IPS-NIHi11 (cell line): Measurements from ENCODE around the gene SMG6.
"Not testable (repeated sequence)": the region's sequence is repeated elsewhere in the genome, so short reads cannot be mapped to it uniquely, and the experiment has no call there.

ENCODE experiments used
- DNase-seq: peaks from one replicate; pipeline ENCODE4 v3.0.0; 2012; ENCODE audit warnings: mixed read lengths, low spot score

Gene SMG6

DNA sequence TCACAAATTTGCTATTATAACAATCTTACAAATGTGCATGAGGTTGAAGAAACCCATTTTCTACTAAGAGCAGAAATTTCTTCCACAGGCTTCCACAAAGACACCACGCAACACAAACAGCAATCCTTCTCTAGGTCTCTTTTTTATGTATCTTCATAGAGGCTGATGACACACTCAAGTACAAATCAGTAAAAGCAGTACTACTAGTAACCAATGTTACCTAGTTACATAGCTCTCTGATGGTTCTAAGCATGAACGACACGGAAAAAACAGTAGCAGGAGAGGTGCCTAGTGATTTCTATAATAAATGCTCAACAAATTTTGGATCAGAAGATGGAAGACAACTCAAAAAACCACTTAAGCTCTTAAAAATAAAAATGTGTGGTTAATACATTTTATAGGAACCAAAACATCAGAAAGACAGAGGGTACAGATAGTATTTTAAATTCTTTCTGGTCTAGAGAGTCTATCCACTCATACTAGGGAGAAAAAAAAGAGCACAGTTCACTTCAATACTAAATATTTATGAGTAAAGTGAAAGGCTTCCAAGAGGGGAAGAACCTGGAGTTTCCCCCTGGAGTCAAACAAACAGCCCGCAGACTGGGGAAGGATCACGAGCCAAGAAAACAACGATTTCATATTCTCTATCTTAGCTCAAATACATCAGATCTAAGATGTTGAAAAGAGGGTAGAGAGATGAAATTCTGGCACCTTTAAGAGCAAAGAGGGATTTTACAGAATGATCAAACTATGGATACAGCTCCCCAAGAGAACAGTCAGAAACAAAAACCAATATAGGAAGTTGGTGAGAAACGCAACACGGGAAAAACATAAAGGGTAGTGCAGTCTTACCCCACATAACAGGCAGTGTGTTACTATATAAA is 40.2 kb downstream of the SMG6 start:
- no peak for DNase-seq

DNA sequence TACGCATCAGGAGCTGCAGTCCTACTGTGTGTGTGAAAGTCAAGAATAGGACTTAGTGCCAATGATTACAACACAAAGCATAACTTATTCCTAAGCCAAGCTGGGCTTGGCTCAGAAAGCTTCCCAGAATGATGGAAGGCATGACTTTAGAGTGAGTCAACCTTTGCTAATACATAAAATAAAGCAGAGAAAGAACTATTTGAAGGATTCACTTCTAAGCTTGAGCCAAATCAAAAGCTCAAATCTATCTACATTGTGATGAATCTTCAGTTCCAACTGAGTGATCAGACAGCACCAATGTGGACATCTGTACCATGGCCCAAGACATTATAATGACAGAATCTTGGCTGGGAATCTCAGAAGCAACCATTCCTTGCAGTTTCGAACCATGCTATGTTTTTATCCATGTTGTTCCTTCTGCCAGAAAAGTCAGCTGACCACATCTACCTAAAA is 41.4 kb downstream of the SMG6 start:
- no peak for DNase-seq

DNA sequence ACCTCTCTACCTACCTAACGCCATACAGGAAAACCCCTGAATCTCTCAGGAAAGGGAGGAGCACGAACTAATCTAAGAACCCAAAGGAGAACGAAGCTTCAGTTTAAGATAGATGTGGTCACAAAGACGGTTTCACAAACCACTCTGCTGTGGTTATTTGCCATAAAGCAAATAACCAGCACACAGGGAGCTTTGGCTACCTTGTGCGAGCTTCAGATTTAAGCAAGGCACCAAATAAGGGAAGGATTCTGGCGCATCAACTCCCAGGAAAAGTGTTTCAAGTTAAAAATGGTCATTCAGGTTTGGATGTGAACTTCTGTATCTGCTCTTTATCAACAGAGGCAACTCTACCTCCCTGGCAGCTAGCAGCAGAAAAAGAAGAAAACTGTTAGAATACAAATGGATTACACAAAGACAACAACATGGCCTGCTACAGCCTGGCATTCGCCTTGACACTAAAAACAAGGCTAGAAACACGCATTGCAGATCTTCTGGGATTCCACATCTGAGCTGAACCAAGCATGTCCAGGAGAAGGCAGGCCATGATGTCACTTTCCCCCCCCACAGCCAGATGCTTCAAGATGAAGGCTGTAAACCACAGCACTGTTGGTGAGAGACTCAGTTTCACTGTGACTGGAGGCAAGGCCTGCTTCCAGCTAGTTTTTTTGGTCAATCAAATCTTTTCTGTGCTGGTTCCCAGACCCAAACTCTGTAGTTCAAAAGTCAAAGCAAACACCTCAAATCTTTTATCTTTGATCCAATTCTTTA is 43.6 kb downstream of the SMG6 start:
- no peak for DNase-seq

DNA sequence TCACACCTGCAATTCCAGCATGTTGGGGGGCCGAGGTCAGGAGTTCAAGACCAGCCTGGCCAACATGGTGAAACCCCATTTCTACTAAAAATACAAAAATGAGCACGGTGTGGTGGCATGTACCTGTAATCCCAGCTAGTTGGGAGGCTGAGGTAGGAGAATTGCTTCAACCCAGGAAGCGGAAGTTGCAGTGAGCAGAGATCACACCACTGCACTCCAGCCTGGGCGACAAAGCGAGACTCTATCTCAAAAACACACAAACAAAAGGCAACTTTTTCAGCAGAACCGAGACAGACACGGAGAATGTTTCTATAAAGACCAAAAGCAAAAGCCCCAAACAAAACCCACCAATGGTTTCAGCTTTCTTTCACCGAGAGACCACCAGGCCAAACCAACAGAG is 44.8 kb downstream of the SMG6 start:
- DNase-seq, result not testable (repeated sequence)

DNA sequence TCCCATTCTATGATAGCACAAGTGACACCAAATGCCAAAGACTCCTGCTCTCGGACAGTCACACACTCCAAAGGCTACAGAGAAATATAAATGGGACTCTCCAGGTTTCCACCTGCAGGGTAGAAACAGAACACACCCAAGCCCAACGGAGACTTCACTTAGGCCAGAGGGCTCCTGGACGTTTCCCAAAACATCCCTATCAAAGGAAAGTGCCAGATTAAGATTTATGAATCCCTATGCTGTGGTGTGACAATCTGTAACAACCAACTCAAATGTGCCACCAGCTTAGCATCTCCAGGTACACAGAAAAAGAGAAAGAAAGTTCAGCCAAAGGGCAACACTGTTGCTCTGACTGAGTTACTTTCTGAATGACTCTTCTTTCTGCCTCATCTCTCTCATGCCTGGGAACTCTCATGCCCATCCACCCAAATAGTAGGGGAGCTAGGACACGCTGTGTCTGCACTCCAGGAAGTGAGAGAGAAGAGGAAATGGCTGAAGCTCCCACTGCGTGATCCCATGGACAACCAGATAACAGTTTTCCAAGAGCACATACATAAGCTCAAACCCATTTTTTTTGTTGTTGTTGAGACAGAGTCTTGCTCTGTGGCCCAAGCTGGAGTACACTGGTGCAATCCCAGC is 49.7 kb downstream of the SMG6 start:
- no peak for DNase-seq

DNA sequence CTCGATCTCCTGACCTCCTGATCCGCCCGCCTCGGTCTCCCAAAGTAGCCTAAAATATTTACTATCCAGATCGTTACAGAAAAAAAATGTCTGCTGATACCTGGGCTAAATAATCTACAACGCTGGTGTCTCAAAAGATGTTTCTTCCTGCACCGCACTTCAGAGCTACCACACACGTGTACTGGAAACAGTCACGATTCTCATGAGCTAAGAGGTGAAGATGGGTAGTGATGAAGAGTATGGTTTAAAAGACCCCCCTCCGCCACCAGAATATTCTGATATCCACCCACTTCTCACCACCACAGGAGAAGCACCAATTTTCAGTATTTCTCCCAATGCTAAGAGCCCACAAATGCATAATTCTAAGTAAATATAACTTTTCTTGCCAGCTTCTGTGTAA is 50.2 kb downstream of the SMG6 start:
- DNase-seq, result no peak

DNA sequence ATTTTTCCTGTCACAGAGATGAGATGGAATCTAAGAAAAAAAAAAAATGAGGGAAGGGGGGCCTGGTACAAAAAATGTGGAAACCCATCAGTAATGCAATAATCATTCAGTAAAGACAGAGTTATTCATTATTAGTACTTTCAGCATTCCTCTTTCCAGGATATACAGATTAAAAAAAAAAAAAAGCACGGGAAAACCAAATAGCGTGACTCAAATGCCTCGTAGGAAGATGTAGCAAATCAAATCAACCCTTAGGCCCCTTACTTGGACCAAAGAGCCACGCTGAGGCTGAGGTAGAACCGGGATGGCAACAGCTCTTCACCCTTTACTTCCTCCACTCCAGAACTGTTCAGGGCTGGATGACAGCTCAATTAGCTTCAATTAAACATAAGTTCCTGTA is 52.5 kb downstream of the SMG6 start:
- DNase-seq, result no peak

DNA sequence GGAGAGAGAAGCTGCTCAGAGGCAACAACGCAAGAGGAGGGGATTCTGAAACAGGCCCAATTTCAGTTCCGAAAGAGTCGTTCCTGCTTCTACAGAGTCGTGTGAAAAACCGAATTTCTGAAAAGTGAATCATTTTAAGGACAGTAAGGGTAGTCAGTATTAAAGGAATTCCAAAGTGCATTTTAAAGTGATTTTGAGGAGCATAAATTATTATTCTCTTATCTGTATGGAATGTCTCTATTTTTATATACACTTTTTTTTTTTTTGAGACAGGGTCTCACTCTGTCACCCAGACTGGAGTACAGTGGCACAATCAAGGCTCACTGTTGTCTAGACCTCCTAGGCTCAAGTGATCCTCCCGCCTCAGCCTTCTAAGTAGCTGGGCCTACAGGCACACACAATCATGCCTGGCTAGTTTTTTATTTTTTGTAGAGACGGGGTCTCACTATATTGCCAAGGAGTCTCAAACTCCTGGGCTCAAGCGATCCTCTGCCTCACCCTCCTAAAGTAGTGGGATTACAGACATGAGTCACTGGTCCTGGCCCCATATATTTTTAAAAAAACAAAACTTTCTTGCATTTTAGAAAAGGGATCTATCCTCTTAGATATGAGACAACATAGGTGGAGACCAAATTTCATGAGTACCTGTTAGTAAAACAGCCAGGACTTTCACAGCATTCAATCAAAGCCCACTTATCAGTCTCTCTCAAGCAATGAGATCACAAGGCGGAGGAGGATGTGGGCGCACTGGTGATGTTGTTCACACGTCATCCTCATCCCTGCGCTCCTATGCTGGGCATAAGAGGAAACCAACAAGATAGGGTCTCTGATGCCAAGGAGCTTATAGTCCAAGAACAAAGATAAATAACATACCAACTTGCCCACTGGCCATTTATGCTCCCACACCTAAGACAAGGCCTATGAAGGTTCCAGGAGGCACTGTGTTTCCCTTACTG is 53.2 kb downstream of the SMG6 start:
- no peak for DNase-seq

DNA sequence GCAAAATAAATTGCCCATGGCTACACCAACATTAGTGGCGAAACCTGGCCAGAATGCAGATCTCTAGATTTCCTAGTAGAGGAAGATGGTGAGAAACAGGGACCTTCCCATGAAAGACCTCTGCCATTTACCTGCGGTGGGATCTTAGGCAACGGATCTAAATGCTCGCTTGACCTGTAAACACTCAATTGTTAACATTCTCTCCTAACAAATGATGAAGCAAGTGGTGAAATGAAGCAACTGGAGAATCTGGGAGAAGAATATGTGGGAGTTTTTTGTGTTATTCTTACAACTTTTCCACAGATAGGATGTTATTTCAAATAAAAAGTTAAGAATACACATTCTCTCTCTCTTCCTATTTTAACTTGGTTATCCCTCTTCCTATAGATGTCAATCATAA is 56.6 kb downstream of the SMG6 start:
- no peak for DNase-seq

DNA sequence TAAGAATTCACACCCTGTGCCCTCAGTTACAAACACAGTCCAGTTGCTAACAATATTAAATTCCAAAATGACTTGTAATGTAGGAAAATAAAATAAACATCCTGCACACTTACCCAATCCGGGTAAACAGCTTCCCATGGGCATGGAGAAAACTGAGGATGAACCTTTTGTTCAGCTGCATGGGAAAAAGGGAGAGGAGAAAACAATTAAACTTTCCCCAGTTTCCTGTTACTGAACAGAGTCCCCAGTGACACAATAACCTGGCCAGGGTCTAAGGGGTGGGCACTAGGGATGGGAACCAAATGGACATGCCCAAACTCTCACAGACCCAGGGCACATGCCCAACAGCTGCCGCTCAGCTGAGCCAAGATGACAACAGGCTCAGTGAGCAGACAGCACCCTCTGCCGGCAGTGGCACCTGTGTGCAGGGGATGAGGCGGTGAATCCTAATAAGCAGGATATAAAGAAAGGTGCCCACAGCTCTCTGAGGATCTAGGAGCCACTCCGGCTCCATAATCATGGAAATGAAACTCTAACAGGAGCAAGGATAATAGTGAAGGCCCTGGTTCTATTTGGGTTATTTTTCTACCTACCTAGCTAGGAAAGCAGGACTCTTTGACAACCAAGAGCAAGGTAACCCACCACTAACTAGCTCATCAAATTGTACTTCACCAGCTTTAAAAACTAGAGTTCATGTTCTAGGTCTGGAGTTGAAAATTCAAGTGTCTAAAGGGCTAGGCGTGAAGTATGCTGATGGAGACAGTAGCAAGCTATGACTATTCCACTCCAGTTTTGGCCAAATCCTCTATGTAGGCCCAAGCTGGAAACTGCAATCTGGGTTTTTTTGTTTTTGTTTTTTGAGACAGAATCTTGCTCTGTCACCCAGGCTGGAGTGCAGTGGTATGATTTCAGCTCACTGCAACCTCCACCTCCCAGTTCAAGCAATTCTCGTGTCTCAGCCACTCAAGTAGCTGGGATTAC is 58.8 kb downstream of the SMG6 start:
- DNase-seq, result peak; percentile 89

DNA sequence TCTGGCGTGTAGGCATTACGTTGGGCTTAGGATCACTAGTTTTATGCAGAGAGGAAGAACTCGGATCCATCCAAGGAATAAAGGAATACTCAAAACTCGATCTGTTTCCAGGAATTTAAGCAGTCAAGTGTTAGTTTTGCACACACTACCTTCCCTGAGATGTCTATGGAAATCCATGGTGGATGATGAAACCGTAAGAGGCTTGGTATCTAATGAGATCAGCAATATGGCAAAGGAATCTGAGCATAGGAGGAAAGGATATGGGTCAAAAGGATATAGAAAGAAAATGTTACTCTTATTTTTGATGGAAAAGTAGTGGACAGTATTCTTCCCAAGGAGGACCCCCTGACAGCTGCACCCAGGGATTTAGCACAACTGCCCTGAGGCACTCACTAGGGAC is 59.6 kb downstream of the SMG6 start:
- DNase-seq, result no peak

DNA sequence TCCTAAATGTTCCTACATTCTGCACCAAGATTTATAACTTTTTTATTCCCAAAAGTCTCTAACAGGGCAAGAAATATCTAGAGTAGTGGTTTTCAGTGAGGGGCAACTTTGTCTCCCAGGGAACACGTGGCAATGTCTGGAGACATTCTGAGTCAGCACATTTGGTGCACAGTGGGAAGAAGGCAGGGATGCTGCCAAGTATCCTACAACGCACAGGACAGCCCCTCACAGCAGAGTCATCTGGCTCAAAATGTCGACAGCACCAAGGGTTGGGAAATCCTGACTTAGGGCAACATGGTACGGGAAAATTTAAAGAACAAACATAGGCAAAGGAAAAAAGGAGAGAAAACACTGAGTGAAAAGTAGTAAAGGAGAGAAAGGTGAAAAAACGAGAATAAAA is 61.8 kb downstream of the SMG6 start:
- DNase-seq, result no peak

DNA sequence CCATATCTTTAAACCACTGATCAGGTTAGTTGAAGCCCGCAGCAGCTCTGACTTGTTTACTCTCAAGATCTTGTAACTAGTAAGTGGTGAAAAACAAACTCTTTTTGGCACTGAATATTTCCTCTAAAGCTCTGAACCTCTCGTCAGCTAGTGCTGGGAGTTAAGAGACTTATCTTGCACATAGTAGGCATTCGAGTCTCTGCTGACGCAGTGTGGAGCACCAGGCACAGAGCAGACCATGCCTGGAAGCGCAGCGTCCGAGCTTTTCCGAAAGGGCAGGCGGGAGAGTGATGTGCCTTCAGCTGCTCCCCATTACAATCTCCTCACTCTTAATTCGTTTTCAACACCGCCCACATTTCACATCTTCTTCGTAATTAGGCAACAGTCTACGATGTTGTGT is 63.0 kb downstream of the SMG6 start:
- DNase-seq, result no peak

DNA sequence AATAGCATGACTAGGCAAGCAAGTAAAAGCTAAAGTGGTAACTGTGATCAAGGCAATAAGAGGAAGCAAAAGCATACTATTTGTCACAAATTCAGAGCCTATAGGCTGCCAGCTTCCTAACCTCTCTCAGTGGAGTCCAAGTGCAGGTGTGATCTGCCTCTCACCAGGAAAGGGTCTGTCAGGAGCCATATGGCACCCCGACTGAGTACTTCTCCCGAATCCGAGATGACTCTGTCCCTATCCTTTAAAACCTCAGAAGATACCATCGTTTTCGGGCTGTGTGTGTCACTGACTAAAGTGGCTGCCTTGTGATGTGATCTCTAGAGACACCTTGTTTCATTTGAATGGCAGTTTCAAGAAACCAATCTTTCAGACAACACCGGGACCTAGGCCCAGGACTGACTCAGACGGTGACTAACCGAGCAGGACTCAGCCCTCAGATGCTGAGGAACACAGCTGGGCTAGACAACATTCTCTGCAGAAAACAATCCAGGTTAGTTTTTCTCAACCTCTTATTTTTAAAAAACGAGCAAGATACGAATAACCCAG is 63.6 kb downstream of the SMG6 start:
- DNase-seq, result no peak

DNA sequence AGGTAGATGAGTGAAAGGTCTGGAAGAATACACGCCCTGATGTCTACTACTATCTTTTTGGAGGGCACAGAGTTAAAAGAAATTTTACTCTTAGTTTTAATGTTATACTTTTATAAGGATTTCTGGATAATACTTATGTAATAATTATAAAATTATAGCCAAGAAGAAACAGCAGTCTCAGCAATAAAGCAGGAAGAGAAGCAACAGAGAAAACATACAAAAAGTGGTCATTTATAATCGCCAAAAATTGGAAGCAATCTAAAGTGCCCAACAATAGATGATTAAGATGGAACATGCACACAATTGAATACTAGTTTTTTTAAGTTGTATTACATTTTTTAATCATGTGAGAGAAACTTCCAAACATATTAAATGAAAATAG is 64.4 kb downstream of the SMG6 start:
- DNase-seq, result no peak

DNA sequence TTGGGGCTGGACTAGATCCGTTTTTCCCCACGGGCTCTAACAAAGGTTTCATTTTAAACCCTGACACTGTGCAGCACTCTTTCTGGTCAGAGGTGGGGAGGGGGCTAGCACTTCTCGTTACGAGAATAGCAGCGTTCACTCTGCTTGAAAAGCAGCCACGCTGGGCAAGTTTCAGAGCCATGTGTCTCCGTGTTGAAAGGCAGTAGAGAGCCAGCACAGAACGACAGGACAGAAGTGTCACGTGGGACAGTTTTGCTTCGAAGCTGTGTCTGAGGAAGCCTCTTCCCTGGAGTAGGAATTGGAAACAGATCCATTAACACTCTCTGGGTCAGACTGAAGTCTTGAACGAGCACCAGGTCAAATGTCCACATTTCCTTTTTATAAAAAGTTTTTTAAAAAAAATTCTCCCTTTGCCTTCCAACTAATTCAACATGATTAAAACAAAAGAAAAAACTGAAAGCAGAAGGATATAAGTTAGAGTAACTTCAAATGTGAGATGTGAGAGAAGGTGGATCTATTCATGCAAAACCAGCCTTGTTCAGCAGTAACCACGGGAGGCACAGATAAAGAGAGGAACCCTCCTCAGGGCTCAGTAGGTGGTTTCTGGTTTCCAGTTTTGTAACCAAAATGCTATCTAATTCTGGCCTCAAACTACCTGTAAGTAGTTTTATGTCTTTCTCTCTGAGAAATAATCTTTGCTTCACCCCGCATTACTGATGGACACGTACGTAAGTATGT is 65.0 kb downstream of the SMG6 start:
- DNase-seq, result no peak

DNA sequence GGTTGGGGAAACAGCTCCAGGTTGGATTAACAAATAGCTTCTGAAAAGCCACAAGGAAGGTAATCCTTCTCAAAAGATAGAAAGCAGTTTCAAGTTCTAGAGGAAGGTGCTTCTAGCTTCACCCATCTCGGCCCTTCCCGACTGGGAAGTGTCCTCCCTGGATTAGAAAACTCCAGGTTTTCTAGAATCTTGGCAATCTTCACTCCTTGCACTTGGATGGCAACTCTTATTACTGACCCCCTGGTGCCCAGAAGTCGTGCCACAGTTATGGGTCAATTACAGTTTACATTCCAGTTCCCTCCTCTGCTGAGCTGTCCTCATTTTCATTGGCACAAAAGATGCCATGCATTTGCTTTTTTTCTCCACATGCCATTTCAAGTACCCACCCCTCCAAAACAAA is 65.6 kb downstream of the SMG6 start:
- DNase-seq, result no peak

DNA sequence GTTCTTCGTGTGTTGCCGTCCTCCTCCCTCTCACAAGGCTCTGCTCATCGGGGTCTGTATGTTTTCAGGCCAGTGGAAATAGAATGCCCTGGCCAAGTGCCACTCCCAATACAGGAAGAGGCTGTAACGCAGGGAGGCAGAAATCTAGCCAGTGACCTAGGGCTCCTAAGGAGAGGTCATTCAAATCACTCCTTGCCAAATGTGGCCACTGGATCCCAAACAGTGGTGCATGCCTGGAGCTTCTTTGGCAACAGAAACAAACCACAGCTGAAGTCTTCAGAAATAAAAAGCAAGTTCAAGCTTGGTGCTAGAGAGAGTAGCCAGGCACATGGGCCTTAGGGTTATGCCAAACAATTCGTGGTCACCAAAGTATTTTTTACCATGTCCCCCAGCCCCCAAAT is 66.1 kb downstream of the SMG6 start:
- DNase-seq, result no peak

DNA sequence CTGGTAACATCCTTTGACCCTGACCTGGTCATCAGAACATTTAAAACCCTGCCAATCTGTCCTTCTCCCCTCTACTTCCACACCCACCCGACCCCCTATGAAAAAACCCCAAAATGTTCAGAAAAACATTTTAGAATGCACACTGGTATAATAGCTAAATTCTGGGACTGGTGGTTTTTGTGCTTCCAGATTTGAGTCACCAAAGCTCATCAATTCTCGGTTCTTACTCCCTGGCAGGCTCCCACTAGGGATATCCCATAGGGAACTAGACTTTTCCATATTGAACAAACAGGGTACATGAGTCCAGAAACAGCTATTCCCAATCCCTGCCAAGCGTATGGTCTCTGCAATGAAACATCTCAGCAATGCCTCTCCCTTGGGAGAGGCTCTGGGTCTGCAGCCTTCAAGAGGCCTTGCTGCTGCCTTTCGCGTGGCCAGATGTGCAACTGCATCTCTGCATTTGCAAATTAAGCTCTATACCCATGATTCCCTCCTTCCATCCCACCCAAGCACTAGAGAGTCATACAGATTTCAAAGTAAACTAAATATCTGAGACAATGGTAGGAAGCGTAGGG is 67.7 kb downstream of the SMG6 start:
- DNase-seq, result no peak
